GM19035 (cell line): ENCODE measurements around the gene PCMT1.
A peak's percentile ranks its signal among the peaks of the same experiment; 100 is the strongest.
"Not testable (repeated sequence)": the region's sequence is repeated elsewhere in the genome, so short reads cannot be mapped to it uniquely, and the experiment has no call there.

ENCODE experiments used
- ATAC-seq: cut with Tn5 transposase; IDR thresholded peaks from one replicate; pipeline ENCODE4 v1.9.1; 2021; ENCODE audit not compliant: unreplicated experiment

Gene PCMT1

DNA sequence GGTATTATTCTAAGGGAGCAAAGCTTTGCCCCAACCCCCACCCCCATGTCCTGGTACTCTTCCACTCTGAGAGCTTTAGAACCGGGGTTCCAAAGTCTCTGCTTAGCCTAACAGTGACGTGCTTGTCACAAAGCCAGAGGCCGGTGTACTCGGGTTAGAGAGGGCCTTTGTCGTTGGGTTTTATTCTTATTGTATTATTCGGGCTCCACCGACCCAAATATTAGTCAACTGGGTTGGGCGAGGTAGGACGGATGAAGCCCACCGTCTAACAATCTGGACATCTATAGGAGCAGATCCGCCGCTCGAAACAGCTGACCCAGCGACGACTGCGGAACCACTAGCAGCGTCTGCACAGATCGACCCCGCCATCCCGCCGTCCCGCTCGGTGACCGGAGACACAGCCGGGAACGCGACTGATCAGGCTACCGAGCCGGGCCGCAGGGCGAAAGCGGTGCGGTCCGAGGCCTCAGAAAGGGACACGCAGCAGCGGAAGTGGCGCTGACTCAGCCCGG, 403 bp upstream of the PCMT1 start:
- peak; percentile 2 for ATAC-seq

DNA sequence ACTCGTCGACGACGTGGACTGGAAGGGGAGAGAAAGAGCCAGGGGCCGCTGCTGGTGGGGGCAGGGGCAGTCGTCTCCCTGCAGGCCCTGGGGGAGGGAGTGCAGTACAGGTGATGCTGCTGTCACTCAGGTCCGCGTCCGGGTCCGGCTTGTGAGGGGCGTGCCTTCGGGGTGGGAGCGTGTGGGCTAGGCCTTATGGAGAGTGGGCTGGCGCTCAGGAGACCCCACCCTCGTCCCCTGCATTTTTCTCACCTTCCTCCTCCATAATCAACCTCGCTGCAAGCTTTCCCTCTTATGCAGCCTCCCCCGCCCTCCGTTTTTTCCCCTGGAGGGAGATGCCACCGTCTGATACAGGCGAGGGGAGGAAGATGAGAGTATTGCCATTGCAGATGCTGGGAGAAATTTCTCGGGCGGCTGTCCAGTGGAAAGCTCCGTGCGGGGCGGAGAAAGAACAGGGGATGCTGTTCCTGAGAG, 632 bp downstream of the PCMT1 start:
- ATAC-seq, result peak; percentile 31

DNA sequence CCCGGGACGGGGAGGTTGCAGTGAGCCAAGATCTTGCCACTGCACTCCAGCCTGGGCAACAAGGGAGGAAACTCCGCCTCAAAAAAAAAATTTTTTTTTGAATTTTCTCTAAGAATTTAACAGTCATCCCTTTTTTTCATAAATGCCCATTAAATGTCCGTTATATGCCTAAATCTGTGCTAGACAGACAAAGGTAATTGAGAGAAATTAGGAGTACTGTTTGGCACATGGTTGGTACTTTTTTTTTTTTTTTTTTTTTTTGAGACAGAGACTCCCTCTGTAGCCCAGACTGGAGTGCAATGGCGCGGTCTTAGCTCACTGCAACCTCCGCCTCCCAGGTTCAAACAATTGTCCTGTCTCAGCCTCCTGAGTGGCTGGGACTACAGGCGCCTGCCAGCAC, 1.7 kb downstream of the PCMT1 start:
- ATAC-seq, result no peak

DNA sequence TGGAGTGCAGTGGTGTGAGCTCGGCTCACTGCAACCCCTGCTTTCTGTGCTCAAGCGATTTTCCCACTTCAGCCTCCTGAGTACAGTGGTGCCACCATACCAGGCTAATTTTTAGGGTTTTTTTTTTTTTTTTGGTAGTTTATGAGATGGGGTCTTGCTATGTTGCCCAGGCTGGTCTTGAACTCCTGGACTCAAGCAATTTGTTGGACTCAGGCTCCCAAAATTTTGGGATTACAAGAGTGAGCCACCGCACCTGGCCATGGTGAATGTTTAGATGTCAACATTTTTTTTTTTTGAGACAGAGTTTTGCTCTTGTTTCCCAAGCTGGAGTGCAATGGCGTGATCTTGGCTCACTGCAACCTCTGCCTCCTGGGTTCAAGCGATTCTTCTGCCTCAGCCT, 2.4 kb downstream of the PCMT1 start:
- not testable (repeated sequence) for ATAC-seq

DNA sequence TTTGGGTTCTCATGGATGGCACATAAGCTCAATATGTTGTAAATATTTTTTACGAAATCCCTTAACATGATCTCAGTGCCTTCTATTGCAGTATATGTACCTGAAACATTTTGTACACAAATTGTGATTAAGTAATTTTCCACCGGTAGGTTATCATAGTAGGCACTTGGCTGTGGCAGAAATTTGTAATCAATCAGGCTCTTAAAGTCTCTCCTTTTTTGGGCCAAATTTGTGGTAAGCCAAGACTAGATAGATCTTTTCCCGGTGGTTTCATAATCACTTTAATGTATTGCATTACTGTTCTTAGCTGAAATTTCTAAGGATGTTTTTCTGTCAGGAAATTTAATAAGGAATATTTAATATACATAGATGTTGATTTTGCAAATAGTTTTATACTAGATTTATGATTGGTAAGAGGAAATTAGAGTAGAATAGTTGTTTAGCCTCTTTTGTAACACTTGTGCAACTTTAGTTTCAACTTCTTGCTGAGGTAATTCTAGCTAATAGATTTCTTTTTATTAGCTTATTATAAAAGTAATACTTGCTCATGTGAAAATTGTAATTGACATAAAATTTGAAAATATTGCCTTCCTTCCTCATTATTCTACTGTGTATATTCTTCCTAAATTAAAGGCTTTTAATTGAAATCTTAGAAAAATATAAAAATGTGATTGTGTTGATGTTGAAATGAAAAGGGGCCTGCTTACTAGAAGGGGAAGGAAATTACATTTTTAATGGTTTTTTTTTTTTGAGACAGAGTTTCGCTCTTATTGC, 3.2 kb downstream of the PCMT1 start:
- ATAC-seq, result no peak

DNA sequence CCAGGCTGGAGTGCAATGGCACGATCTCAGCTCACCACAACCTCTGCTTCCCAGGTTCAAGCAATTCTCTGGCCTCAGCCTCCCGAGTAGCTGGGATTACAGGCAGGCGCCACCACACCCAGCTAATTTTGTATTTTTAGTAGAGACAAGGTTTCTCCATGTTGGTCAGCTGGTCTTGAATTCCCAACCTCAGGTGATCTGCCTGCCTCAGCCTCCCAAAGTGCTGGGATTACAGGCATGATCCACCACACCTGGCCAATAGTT, 3.8 kb downstream of the PCMT1 start:
- not testable (repeated sequence) for ATAC-seq

DNA sequence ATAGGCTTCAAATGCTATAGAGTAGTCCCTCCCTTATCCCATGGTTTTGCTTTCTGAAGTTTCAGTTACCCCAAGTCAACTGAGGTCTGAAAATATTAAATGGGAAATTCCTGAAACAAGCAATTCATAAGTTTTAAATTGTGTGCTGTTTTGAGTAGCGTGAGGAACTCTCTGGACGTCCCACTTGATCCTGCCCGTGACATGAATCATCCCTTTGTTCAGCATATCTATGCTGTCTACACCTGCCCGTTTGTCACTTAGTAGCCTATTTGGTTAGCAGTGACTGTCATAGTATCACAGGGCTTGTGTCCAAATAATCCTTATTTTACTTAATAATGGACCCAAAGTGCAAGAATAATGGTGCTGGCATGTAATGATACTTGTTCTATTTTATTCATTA, 5.0 kb downstream of the PCMT1 start:
- ATAC-seq, result no peak

DNA sequence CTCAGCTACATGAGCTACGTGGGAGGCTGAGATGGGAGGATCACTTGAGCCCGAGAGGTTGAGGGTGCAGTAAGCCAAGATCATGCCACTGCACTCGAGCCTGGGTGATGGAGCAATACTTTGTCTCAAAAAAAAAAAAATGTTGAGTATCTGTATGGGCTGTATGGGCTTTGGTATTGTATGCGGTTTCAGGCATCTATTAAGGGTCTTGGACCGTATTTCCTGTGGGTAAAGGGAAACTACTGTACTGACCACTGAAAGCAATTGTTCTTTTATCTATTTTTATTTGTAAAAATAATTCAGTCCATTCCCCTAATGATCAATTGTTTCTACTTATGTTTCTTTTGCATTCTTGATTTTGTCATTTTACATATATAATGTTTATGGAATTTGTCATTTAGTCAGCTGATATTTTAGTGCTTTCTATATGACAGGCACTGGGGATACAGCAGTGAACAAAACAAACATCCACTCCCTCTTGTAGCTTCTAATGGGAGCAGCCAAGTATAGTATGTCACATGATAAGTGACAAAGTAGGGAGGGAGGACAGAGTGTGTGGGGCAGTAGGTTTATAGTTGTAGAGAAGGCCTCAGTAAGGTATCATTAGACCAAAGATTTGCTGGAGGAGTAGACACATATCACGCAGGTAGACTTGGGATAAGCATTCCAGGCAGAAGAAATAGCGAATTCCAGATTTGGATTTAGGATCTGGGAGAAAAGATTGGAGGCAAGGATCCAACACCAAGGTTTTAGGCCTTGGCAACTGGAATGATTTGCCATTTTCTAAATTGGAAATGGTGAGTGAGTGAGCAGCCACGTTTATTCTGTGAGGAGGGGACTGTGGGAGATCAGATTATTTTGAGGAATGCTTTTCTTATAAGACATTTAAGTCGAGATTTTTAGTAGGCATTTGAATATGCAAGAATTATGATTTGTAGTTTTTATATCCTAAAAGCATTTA, 6.0 kb downstream of the PCMT1 start:
- ATAC-seq, result no peak

DNA sequence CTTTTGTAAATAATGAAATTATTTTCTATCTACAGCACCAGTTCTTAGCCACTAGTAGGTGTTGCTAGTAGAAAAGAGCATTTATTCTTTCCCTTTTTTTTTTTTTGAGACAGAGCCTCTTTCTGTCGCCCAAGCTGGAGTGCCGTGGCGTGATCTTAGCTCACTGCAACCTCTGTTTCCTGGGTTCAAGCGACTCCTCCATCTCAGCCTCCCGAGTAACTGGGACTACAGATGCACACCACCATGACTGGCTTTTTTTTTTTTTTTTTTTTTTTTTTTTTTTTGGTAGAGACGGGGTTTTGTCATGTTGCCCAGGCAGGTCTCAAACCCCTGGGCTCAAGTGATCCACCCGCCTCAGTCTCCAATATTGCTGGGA, 6.7 kb downstream of the PCMT1 start:
- no peak for ATAC-seq

DNA sequence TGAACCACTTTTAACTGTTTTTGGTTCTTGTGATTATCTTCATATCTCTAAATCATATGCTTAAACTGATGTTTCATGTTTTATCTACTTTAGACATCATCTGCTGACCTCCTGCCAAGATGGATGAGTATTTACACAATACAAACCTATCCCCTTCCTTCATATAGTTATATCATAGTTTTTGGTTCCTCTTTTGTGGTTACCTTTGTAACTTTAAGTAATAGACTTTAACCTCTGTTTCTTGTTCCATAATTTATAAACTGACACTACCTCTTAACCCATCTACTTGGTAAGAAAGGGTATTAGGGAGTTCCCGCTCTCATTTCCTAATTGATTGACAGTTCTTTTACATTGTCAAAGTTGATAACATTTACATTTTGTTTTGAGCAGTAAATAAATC, 11.9 kb downstream of the PCMT1 start:
- peak; percentile 88 for ATAC-seq

DNA sequence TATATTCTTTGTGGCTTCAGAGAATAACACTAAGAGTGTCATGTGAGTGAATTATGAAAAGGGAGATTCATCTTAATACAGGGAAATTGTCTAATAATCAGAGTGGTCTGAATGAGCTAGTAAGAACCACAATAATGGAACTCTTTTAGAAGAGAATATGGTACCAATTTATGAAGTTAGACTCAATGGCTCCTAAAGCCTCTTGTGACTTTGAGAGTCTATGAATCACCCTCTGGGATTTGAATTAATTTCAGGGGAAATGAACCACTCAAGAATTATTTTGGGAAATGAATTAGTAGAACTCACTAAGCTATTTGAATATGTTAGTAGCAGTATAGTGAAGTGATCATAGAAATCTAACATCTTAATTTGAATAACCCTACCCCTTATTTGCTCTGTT, 14.3 kb downstream of the PCMT1 start:
- ATAC-seq, result no peak

DNA sequence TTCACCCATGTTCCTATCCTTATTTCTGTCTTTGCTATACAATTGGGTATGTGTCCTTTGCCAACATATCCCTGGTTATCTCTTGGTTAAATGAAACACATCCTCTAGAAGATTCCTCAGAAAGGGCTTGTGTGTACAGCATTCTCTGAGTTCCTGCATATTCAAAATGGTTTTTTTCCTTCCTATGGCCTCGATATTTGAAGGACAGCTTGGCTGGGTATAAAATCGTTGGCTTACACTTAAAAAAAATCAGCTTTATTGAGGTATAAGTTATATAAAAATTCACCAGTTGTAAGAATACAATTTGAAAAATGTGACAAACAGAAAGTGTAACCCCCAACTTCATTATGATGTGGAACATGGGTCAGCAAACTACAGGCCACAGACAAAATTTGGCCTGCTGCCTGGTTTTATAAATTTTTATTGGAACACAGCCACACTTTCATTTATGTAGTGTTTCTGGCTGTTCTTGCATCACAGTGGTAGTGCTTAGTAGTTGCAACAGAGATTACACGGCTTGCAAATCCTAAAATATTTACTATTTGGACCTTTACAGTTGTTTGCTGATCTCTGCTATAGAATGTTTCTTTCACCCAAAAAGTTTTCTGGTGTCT, 16.7 kb downstream of the PCMT1 start:
- no peak for ATAC-seq

DNA sequence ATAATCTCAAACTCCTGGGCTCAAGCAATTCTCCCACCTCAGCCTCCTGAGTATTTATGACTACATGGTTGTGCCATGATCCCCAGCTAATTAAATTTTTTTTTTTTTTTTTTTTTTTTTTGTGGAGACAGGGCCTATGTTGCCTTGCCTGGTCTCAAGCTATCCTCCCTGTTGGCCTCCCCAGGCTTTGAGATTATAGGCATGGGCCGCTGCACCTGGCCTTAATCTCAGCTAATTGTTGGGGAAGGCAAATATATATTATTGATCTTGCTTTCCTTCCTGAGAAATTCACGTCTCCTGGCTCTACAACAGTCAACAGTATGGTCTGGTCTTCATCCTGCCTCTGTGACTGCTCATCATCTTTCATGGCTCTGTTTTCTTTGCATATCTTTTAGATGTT, 20.1 kb downstream of the PCMT1 start:
- ATAC-seq, result no peak

DNA sequence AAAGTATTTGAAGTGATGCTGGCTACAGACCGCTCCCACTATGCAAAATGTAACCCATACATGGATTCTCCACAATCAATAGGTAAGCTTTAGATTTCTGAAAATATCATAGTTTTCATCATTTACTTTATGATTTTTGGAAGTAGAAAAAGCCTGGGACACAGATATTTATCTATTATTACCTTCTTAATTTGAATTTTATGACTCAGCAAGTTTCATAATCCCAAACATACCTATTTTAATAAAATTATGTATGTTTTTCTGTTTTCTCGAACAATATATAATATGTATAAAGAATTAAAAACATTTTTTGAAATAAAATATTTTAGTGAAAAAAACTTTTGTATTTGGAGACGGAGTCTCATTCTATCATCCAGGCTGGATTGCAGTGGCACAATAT, 21.6 kb downstream of the PCMT1 start:
- ATAC-seq, result no peak

DNA sequence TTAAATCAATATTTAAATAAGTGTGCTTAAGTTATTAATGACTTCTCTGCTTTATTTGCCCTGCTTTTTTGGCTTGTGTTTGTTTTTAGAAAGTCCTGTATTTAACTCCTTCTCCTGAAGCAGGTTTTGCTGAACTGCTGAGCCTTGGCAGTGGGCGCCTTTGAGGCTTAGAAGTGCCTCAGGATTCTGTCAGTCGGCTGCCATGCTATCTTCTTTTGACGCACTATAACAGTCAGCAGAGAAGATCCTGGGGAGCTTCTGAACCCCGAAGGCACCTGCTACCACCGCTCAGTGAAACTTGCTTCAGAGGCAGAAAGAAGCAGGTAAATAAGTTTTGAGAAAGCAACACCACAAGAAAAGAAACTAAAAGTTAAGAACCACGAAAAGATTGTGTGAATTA, 22.4 kb downstream of the PCMT1 start:
- no peak for ATAC-seq

DNA sequence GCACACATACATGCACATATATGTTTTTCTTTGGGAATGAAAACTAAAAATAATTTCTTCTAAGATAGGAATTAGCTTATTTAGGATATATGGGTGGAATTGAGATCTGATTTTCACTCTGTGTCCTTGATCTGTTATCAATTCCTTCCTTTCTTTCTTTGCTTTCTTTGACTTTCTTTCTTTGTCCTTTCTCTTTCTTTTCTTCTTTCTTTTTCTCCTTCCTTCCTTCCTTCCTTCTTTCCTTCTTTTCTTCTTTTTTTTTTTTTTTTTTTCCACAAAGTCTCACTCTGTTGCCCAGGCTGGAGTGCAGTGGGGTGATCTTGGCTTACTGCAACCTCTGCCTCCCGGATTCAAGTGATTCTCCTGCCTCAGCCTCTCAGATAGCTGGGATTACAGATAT, 28.1 kb downstream of the PCMT1 start:
- no peak for ATAC-seq

DNA sequence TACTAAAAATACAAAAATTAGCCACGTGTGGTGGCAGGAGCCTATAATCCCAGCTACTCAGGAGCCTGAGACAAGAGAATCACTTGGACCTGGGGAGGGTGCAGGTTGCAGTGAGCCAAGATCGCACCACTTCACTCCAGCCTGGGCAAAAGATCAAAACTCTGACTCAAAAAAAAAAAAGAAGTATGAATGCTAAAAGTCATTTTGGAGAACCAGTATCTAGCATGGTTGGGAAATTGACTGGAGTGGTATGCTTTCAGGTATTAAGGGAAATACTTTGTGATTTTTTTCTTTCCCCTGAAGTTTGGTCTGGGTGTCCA, 30.1 kb downstream of the PCMT1 start:
- ATAC-seq, result no peak

DNA sequence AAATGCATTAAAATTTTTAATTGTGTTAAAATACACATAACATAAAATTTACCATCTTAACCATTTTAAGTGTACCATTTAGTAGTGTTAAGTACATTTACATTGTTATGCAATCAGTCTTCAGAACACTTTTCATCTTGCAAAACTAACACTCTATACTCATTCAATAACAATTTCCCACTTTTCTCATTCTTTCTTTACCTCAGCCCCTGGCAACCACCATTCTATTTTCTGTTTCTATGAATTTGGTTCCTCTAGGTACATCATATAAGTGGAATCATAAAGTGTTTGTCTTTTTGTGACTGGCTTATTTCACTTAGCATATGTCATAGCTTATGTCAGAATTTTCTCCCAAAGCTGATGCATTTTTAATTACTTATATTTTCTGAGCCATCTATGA, 32.2 kb downstream of the PCMT1 start:
- no peak for ATAC-seq

DNA sequence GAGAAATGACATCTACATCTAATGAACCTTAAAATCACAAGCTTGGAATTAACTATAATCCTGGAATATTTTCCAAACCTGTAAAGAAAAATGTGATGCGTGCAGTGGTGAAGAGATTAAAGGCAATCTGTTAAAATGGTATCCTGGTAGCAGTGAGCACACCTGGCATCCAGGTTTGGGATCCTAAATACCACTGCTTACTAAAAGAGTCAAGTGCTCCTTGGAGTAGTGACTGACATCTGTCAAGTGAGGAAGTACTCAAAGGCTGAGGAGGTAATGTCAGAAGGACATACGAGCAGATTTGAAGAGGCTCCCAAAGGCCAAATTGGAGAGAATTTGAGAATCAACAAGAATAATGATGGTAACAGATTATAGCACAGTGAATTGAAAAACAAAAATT, 32.8 kb downstream of the PCMT1 start:
- ATAC-seq, result no peak

DNA sequence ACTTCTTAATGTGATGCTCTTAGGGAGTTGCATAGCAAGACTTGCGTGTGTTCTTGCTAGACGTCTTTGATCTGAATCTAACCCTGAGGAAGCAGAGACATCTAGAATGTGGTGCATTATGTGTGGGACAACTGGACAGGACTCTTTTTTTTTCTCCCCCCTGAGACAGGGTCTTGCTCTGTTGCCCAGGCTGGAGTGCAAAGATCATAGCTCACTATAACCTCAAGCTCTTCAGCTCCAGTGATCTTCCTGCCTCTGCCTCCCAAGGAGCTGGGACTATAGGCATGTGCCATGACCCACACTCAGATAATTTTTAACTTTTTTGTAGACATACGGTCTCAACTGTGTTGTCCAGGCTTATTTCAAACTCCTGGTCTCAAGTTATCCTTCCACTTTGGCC, 34.0 kb downstream of the PCMT1 start:
- ATAC-seq, result no peak

DNA sequence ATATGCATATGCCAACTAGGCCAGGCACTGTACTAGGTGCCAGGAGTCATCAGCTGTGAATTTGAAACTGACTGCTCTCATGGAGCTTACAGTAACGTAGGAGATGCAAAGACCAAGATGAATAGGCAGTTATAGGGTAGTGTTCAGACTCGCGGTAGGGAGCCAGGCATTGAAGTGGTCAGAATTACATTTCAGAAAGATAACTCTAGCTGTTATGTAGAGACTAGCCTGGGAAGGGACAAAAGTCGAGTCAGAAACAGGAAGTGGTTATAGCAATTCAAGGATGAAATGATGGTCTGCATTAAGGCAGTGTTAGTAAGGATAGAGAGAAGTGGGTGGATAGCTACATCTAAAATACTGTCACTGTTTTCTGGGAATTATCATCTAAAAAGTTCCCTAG, 56.6 kb downstream of the PCMT1 start:
- no peak for ATAC-seq

DNA sequence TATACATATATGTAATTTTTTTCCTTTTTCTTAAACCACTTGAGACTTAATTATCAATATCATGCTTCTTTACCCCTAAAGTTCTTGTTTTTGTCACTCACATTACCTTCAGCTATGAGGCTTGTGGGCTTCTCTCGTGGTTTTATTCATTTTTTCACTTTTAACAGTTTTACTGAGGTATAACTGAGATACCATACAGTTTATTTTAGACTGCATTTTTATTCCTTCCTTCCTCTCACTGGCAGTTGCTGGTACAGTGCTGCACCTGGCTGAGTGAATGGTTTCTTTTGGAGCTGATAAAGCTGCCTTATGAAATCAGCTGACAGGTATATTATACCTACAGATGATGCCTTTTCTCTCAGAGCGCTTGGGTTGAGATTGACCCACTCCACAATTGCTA, 60.3 kb downstream of the PCMT1 start:
- no peak for ATAC-seq
